Astrocyte (in vitro differentiated cells and primary cell): ENCODE measurements around the gene PCP4L1. TPM values are rescaled to one million over a fixed set of nuclear protein-coding genes. Genes with fewer than 3 reads are reported as not detected.

Experiments
- DNase-seq: peaks from one replicate; pipeline ENCODE4 v3.0.0-alpha.2; 2010; ENCODE audit warnings: low read depth
- FAIRE-seq: peaks from 2 replicates; lab custom pipeline; 2011; peaks lifted over from hg19 to GRCh38; lab: Jason Lieb, UNC
- H2AFZ ChIP-seq: 2 replicates; pipeline ENCODE4 v1.6.0; 2012; ENCODE audit warnings: low read depth, low read length, inconsistent platforms
- H3K27ac ChIP-seq: 2 replicates; pipeline ENCODE4 v1.5.1; 2011; ENCODE audit warnings: low read depth, low read length, inconsistent platforms
- H3K27me3 ChIP-seq: 2 replicates; pipeline ENCODE4 v1.6.0; 2011; ENCODE audit warnings: low read length, inconsistent platforms; ENCODE audit not compliant: insufficient read depth
- H3K36me3 ChIP-seq: 2 replicates; pipeline ENCODE4 v1.5.1; 2011; ENCODE audit warnings: low read length, inconsistent platforms; ENCODE audit not compliant: insufficient read depth
- H3K4me1 ChIP-seq: 2 replicates; pipeline ENCODE4 v1.5.1; 2011; ENCODE audit warnings: low read length, inconsistent platforms; ENCODE audit not compliant: insufficient read depth
- H3K4me2 ChIP-seq: 2 replicates; pipeline ENCODE4 v1.6.0; 2012; ENCODE audit warnings: low read length, inconsistent platforms
- H3K4me3 ChIP-seq: 2 replicates; pipeline ENCODE4 v1.5.1; 2011; ENCODE audit warnings: low read depth, mild to moderate bottlenecking, low read length, inconsistent platforms; ENCODE audit not compliant: insufficient read depth
- H3K79me2 ChIP-seq: 2 replicates; pipeline ENCODE4 v1.6.0; 2012; ENCODE audit warnings: mild to moderate bottlenecking, low read length, inconsistent platforms; ENCODE audit not compliant: insufficient read depth
- H3K9ac ChIP-seq: 2 replicates; pipeline ENCODE4 v1.6.0; 2012; ENCODE audit warnings: mild to moderate bottlenecking, low read length, inconsistent platforms
- H3K9me3 ChIP-seq: 2 replicates; pipeline ENCODE4 v1.5.1; 2012; ENCODE audit warnings: low read depth, mild to moderate bottlenecking, low read length, inconsistent platforms; ENCODE audit not compliant: insufficient read depth
- H4K20me1 ChIP-seq: 2 replicates; pipeline ENCODE4 v1.6.0; 2012; ENCODE audit warnings: low read length, inconsistent platforms; ENCODE audit not compliant: insufficient read depth
- H3K27ac Mint-ChIP-seq: one replicate; pipeline ENCODE4 v1.8.0; 2021; ENCODE audit warnings: mild to moderate bottlenecking, mixed read lengths; ENCODE audit not compliant: unreplicated experiment
- H3K27me3 Mint-ChIP-seq: one replicate; pipeline ENCODE4 v1.8.0; 2021; ENCODE audit warnings: low read depth, mixed read lengths; ENCODE audit not compliant: unreplicated experiment
- H3K36me3 Mint-ChIP-seq: one replicate; pipeline ENCODE4 v1.8.0; 2021; ENCODE audit warnings: low read depth, mixed read lengths; ENCODE audit not compliant: unreplicated experiment
- H3K4me1 Mint-ChIP-seq: one replicate; pipeline ENCODE4 v1.8.0; 2021; ENCODE audit warnings: low read depth, mixed read lengths; ENCODE audit not compliant: unreplicated experiment
- H3K4me3 Mint-ChIP-seq: one replicate; pipeline ENCODE4 v1.8.0; 2021; ENCODE audit warnings: mild to moderate bottlenecking, moderate library complexity, mixed read lengths; ENCODE audit not compliant: unreplicated experiment
- H3K9me3 Mint-ChIP-seq: one replicate; pipeline ENCODE4 v1.8.0; 2021; ENCODE audit warnings: mild to moderate bottlenecking, mixed read lengths; ENCODE audit not compliant: unreplicated experiment
- EZH2 ChIP-seq: IDR thresholded peaks from 2 replicates; pipeline ENCODE4 v1.6.1; 2012; ENCODE audit warnings: mild to moderate bottlenecking, low read length, inconsistent platforms; ENCODE audit not compliant: insufficient read depth
- total RNA-seq: library from RNA; stranded (reverse); gene quantifications from 2 replicates; pipeline ENCODE4 v1.2.1, GENCODE V29; 2021
- TF ChIP-seq, protein P1 (sequence below): IDR thresholded peaks from 2 replicates; pipeline ENCODE4 v1.5.1; 2011; ENCODE audit warnings: low read depth, mild to moderate bottlenecking, inconsistent platforms, low read length, moderate library complexity; ENCODE audit not compliant: insufficient read depth

PCP4L1 gene
- total RNA-seq, 1 donor from 2014 or later, result not detected

DNA sequence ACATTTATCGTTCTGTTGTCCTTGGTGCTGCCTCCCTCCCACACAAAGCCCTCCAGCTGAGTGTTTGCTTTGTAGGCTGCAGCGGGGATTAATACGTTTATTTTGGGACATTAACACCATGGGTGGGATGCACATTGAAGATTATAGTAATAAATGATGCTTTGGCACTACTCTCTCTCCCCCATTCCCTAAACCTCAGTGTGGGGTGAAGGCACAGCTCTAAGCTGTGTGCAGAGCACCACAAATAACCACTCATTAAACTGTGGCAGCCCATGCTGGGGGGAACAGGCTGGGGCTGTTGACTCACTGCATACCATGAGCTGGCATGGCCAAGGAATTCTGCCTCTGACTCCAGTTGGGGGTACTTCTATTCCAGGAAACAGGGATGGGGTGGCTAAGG is 7.7 kb downstream of the PCP4L1 start:
- Histone ChIP-seq H4K20me1 (no peaks in the 10 kb centered on the region), H2AFZ (no peak overlapping the region), H3K27me3 (peaks cover 8% of the 10 kb centered on the region), H3K9me3 (no peaks in the 10 kb centered on the region), H3K79me2 (no peaks in the 10 kb centered on the region), H3K4me2 (peak overlapping the region; percentile 36), H3K36me3 (no peaks in the 10 kb centered on the region), H3K9ac (no peak overlapping the region), H3K27ac (no peak overlapping the region), H3K4me3 (no peak overlapping the region), H3K4me1 (peaks cover 6% of the 10 kb centered on the region)
- no peak for TF ChIP-seq EZH2
- TF ChIP-seq, protein P1, sequence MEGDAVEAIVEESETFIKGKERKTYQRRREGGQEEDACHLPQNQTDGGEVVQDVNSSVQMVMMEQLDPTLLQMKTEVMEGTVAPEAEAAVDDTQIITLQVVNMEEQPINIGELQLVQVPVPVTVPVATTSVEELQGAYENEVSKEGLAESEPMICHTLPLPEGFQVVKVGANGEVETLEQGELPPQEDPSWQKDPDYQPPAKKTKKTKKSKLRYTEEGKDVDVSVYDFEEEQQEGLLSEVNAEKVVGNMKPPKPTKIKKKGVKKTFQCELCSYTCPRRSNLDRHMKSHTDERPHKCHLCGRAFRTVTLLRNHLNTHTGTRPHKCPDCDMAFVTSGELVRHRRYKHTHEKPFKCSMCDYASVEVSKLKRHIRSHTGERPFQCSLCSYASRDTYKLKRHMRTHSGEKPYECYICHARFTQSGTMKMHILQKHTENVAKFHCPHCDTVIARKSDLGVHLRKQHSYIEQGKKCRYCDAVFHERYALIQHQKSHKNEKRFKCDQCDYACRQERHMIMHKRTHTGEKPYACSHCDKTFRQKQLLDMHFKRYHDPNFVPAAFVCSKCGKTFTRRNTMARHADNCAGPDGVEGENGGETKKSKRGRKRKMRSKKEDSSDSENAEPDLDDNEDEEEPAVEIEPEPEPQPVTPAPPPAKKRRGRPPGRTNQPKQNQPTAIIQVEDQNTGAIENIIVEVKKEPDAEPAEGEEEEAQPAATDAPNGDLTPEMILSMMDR, result no peak
- FAIRE-seq (no peak), DNase-seq (no peak)
- Mint-ChIP-seq H3K9me3 (no peaks in the 10 kb centered on the region), H3K36me3 (no peaks in the 10 kb centered on the region), H3K4me1 (peaks cover 10% of the 10 kb centered on the region), H3K4me3 (no peak overlapping the region), H3K27ac (peak overlapping the region; percentile 80), H3K27me3 (peaks cover 7% of the 10 kb centered on the region)

DNA sequence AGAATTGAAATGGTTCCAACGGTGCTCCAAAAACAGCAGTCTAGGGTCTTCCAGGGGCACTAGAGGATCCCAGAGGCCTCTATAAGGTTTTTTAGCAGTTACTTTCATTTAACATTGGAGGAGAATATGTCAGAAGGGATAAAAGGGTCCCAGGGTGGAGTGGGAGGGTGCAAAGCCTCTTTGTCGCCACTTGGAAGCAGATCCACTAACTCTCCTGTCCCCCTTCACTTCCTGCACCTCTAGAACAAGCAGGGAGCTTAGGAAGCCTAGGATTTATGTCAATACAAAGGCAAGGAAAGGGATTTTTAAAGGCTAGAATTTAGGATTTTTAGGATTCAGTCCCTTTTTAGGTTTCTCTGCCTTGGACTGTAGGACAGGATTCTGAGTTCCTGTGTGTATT is 8.3 kb downstream of the PCP4L1 start:
- FAIRE-seq (no peak), DNase-seq (no peak)
- Mint-ChIP-seq H3K9me3 (no peaks in the 10 kb centered on the region), H3K27ac (peak overlapping the region; percentile 34), H3K4me1 (peaks cover 10% of the 10 kb centered on the region), H3K36me3 (no peaks in the 10 kb centered on the region), H3K4me3 (no peak overlapping the region), H3K27me3 (peaks cover under 1% of the 10 kb centered on the region)
- no peaks in the 10 kb centered on the region for H3K9me3 ChIP-seq
- no peak overlapping the region for H3K4me3 ChIP-seq
- H3K27me3 ChIP-seq, result peaks cover 3% of the 10 kb centered on the region
- no peaks in the 10 kb centered on the region for H3K79me2 ChIP-seq
- no peak overlapping the region for H3K27ac ChIP-seq
- no peaks in the 10 kb centered on the region for H4K20me1 ChIP-seq
- no peak overlapping the region for H3K4me2 ChIP-seq
- H3K4me1 ChIP-seq, result peaks cover 6% of the 10 kb centered on the region
- H2AFZ ChIP-seq, result no peak overlapping the region
- no peak for TF ChIP-seq EZH2
- TF ChIP-seq, protein P1, result no peak
- H3K36me3 ChIP-seq, result no peaks in the 10 kb centered on the region
- no peak overlapping the region for H3K9ac ChIP-seq

DNA sequence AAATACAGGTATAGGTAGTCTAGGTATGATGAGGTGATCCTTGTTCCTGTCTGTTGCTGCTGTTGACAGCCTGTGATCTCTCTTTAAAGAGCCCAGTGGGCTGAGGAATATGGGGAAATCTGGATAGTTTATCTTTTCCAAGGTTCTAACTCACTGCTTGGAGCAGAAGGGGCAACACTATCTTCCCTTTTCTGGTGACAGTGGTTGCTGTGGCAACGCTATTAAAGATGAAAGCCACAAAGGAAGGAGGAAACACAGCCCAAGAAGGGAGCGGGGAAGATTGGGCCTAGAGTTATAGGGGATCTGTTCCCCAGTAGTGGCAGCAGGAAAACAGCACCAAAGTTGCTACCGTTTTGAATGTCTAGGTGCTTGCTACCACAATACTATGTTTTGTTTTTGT is 8.8 kb downstream of the PCP4L1 start:
- Histone ChIP-seq H3K36me3 (no peaks in the 10 kb centered on the region), H2AFZ (no peak overlapping the region), H3K4me1 (peaks cover 6% of the 10 kb centered on the region), H3K79me2 (no peaks in the 10 kb centered on the region), H3K9me3 (no peaks in the 10 kb centered on the region), H3K4me3 (no peak overlapping the region), H3K27me3 (peaks cover 1% of the 10 kb centered on the region), H3K4me2 (no peak overlapping the region), H3K9ac (no peak overlapping the region), H3K27ac (no peak overlapping the region), H4K20me1 (no peaks in the 10 kb centered on the region)
- Mint-ChIP-seq H3K4me1 (peaks cover 10% of the 10 kb centered on the region), H3K27ac (no peak overlapping the region), H3K9me3 (no peaks in the 10 kb centered on the region), H3K4me3 (no peak overlapping the region), H3K36me3 (no peaks in the 10 kb centered on the region), H3K27me3 (no peaks in the 10 kb centered on the region)
- FAIRE-seq (no peak), DNase-seq (no peak)
- no peak for TF ChIP-seq EZH2
- TF ChIP-seq, protein P1, result no peak
